Right lobe of liver (tissue), 6 donors: ENCODE data around the gene CAB39L. TPM values are rescaled to one million over a fixed set of nuclear protein-coding genes. Genes with fewer than 3 reads are reported as not detected.
A peak's percentile ranks its signal among the peaks of the same experiment; 100 is the strongest.

ENCODE experiments used
- ATAC-seq, 4 donors: fragments of 200-7000 bp; cut with Tn5 transposase; one replicate each; pipeline ENCODE4 v1.9.1; 2020; ENCODE audit warnings: mild to moderate bottlenecking in 4 of 4, moderate library complexity in 4 of 4
- DNase-seq, 3 donors: peaks; one replicate each; pipeline ENCODE4 v3.0.0-alpha.2; 2020
- H3K27ac ChIP-seq, 3 donors: fragments of 200-600 bp; one replicate each; pipeline ENCODE4 v1.8.0; 2022
- H3K27me3 ChIP-seq, 2 donors: fragments of 200-600 bp; one replicate each; pipeline ENCODE4 v1.8.0; 2022
- H3K36me3 ChIP-seq, 4 donors: fragments of 200-600 bp; sonication (generic) in 1 of 4; one replicate each; pipeline versions ENCODE4 v1.5.1 to v1.8.0; 2017 to 2022; ENCODE audit warnings: control low read depth in 1 of 4
- H3K4me1 ChIP-seq, 4 donors: fragments of 200-600 bp; sonication (generic) in 1 of 4; one replicate each; pipeline versions ENCODE4 v1.5.1 to v1.8.0; 2017 to 2022; ENCODE audit warnings: control low read depth in 1 of 4
- H3K4me3 ChIP-seq, 3 donors: fragments of 200-600 bp; one replicate each; pipeline ENCODE4 v1.8.0; 2022
- H3K9me3 ChIP-seq, 4 donors: fragments of 200-600 bp; sonication (generic) in 1 of 4; one replicate each; pipeline versions ENCODE4 v1.5.1 to v1.8.0; 2017 to 2022; ENCODE audit warnings: control low read depth in 1 of 4
- POLR2A ChIP-seq: fragments of 450-650 bp; IDR thresholded peaks from one replicate; pipeline ENCODE4 v1.6.1; 2017; ENCODE audit warnings: antibody characterized with exemption, mild to moderate bottlenecking
- WGBS: methylation state at CpG from one replicate; pipeline ENCODE4 v1.1.6; 2018; ENCODE audit warnings: low coverage, low lambda C conversion rate; ENCODE audit not compliant: insufficient coverage; ENCODE audit errors: missing lambda C conversion rate; 5-methylcytosine and 5-hydroxymethylcytosine counted together
- intact Hi-C, 2 donors: fragments of 100-400 bp; cut with DNase I; formaldehyde crosslinking; loops; one replicate each; pipeline versions ENCODE4 v1.11.2 to v1.14.1; 2022
- total RNA-seq, 6 experiments: library from RNA; depleted of rRNA in 2 of 6; stranded (reverse); fragments of >200 nt in 2 of 6; fragmentation: NEBNext Ultra II Directional in 3 of 6; extraction: Animal tissue kit (Norgen Biotek cat#: 25700) in 3 of 6; gene quantifications; one replicate each; pipeline versions ENCODE4 v1.1.0 to v1.2.4, GENCODE V29; 2016 to 2023
- TF ChIP-seq, protein P1 (sequence below), 4 donors: fragments of 200-600 bp in 3 of 4; fragments of 450-650 bp in 1 of 4; IDR thresholded peaks; one replicate each; pipeline versions ENCODE4 v1.5.1 to v1.8.0; 2016 to 2022; ENCODE audit warnings: antibody characterized with exemption in 4 of 4, mild to moderate bottlenecking in 2 of 4
- donor health status: DM: no; HTN: yes; CAD: no.
- donor health status: DM: no; HTN: no; CAD: no.
- donor health status: DM: no; HTN: no; CAD: no.
- donor health status: DM: no; HTN: yes; CAD: no.
- donor health status: DM: no; HTN: yes; CAD: no.

The CAB39L gene
- total RNA-seq, 6 experiments from 2014 or later, result 1.9 to 4.1 (median 2.8) TPM

DNA sequence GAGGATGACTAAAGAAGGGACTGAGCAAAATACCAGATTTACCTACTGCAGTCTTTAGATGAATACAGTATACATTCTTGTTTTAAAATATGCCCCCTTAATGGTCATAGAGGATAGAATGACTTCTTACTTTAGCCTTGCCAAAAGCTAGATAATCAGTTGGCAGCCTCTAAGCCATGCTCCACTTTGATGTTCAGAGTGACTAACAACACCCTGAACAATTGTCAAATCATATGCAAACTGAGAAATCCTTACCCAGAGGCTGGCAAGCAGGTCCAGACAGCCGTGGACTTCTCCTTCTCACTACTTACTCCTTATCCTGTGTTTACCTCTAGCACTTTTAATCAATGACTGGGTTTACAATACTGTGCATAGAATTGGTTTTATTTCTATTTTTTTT lies 28.3 kb upstream of the CAB39L start:
- no peak overlapping the region for H3K27ac ChIP-seq
- WGBS, result 23% methylated on average over 1 of the region's 1 CpG
- no peak overlapping the region for H3K4me3 ChIP-seq
- DNase-seq, result no peak
- peaks cover 0 to 2% (median 1%) of the 10 kb centered on the region in 4 donors for H3K4me1 ChIP-seq
- no peaks in the 10 kb centered on the region for H3K9me3 ChIP-seq
- H3K27me3 ChIP-seq, result no peaks in the 10 kb centered on the region
- ATAC-seq, result peak in 1 of 4 donors; percentile 21
- peaks cover 0 to 29% (median 6%) of the 10 kb centered on the region in 4 donors for H3K36me3 ChIP-seq
- intact Hi-C loops, result no loop called here
- no peak for TF ChIP-seq POLR2A

DNA sequence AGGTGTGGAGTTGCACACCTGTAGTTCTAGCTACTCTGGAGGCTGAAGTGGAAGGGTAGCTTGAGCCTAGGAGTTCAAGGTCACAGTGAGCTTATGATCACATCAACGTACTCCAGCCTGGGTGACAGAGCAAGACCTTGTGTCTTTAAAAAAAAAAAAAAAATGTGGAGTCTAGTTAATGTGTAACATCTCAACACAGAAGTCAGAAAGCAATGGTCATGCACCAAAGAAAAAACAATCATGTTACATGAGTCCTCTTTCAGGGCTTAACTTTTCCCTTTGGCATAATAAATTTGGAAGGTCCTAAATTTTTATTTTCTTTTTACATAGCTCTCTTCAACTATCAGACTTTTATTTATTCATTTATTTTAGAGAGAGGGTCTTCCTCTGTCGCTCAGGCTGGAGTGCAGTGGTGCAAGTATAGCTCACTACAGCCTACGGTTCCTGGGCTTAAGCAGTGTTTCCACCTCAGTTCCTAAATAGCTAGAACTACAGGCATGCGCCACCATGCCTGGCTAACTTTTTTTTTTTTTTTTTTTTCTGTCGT lies 22.5 kb upstream of the CAB39L start:
- peak overlapping the region in 2 of 3 donors; percentile 3 to 17 for H3K4me3 ChIP-seq
- ATAC-seq (peak; percentile 76 to 86 (median 84)), DNase-seq (no peak)
- TF ChIP-seq POLR2A, result no peak
- TF ChIP-seq, protein P1, sequence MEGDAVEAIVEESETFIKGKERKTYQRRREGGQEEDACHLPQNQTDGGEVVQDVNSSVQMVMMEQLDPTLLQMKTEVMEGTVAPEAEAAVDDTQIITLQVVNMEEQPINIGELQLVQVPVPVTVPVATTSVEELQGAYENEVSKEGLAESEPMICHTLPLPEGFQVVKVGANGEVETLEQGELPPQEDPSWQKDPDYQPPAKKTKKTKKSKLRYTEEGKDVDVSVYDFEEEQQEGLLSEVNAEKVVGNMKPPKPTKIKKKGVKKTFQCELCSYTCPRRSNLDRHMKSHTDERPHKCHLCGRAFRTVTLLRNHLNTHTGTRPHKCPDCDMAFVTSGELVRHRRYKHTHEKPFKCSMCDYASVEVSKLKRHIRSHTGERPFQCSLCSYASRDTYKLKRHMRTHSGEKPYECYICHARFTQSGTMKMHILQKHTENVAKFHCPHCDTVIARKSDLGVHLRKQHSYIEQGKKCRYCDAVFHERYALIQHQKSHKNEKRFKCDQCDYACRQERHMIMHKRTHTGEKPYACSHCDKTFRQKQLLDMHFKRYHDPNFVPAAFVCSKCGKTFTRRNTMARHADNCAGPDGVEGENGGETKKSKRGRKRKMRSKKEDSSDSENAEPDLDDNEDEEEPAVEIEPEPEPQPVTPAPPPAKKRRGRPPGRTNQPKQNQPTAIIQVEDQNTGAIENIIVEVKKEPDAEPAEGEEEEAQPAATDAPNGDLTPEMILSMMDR (IDR thresholded peaks at IDR 0.05), result no peak
- WGBS, result 22% methylated on average over 5 of the region's 5 CpGs
- H3K36me3 ChIP-seq, result peaks cover 0 to 16% (median 3%) of the 10 kb centered on the region in 4 donors
- intact Hi-C loops, result no loop called here
- no peaks in the 10 kb centered on the region for H3K9me3 ChIP-seq
- peaks cover 0 to 30% (median 10%) of the 10 kb centered on the region in 4 donors for H3K4me1 ChIP-seq
- no peaks in the 10 kb centered on the region for H3K27me3 ChIP-seq
- H3K27ac ChIP-seq, result peak overlapping the region in 2 of 3 donors; percentile 83 to 93

DNA sequence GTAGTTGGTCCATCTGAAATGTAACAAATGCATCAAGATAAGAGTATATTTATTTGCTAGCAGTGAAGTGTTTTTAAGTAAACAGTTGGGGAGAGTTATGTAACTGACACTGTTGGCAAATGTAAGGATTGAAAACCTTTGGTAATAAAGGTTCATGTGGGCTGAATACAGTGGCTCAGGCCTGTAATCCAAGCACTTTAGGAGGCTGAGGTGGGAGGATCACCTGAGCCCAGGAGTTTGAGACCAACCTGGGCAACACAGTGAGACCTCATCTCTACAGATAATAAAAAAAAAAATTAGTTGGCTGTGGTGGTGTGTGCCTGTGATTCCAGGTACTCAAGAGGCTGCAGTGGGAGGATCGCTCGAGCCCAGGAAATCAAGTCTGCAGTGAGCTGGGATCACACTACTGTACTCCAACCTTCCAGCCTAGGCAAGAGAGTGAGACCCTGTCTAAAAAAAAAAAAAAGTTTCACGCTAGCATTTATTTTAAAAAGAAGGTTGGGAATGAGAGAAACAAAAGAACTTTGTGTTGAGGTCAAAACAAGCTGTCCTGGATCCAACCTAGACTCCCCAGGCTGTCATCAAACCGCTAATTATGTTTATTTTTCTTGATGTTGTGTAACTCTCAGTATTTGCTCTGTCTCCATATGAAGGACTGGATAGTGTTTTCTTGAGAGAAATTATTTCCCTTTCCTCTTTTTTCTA lies 20.9 kb upstream of the CAB39L start:
- no peaks in the 10 kb centered on the region for H3K27me3 ChIP-seq
- TF ChIP-seq, protein P1 (IDR thresholded peaks at IDR 0.05), result no peak
- no peak for TF ChIP-seq POLR2A
- no peaks in the 10 kb centered on the region for H3K9me3 ChIP-seq
- H3K4me1 ChIP-seq, result peaks cover 0 to 30% (median 10%) of the 10 kb centered on the region in 4 donors
- WGBS, result 54% methylated on average over 4 of the region's 4 CpGs
- DNase-seq (no peak), ATAC-seq (peak; percentile 83 to 84 (median 84))
- H3K4me3 ChIP-seq, result no peak overlapping the region
- peaks cover 0 to 17% (median 6%) of the 10 kb centered on the region in 4 donors for H3K36me3 ChIP-seq
- H3K27ac ChIP-seq, result peak overlapping the region; percentile 5 to 93 (median 83)
- intact Hi-C loops, result no loop called here

DNA sequence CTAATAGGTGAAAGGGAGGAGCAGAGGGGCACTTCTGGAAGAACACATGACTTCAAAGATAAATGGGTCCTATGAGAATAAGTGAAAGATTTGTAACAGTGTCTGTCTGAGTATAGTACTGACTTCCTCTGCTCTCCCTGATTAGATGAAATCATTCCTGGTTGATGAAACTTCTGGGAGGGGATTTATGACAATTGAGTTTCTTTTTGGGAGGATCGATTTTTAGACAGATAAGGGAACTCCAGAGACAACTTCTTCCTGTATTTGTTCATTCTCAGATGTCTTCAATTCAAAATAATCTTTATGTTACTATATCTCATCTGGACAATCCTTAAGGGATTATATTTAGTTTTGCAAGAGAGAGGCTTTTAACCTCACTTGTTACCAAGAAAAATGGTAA lies 20.2 kb upstream of the CAB39L start:
- peak in 1 of 4 donors; percentile 13 for ATAC-seq
- H3K36me3 ChIP-seq, result peaks cover 0 to 17% (median 6%) of the 10 kb centered on the region in 4 donors
- peak overlapping the region in 2 of 3 donors; percentile 83 to 93 for H3K27ac ChIP-seq
- intact Hi-C loops, result no loop called here
- TF ChIP-seq POLR2A, result no peak
- TF ChIP-seq, protein P1 (IDR thresholded peaks at IDR 0.05), result no peak
- H3K27me3 ChIP-seq, result no peaks in the 10 kb centered on the region
- no peaks in the 10 kb centered on the region for H3K9me3 ChIP-seq
- H3K4me1 ChIP-seq, result peaks cover 0 to 30% (median 10%) of the 10 kb centered on the region in 4 donors
- no peak for DNase-seq
- no peak overlapping the region for H3K4me3 ChIP-seq
- 67% methylated on average over 1 of the region's 1 CpG for WGBS

DNA sequence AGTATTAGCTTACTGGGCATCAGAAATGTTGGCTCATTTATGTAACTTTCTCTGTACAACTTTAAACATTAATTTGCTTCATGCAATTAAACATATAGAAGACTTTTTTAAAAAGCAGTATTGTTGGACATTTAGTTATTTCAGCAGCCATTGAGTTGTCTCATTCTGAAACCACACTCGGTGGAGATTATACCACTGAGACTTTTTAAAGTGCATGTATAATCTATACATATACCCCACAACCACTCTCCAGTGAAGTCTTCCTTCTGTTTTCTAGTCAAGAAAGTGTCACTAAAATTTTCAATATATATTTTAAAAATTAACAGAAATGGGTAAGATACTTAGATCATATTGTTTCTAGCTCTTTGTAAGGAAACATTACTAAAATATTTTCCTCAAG lies 15.7 kb upstream of the CAB39L start:
- H3K9me3 ChIP-seq, result no peaks in the 10 kb centered on the region
- intact Hi-C loops, result no loop called here
- no peaks in the 10 kb centered on the region for H3K27me3 ChIP-seq
- DNase-seq, result no peak
- ATAC-seq, result no peak
- TF ChIP-seq, protein P1 (IDR thresholded peaks at IDR 0.05), result no peak
- no peak for TF ChIP-seq POLR2A
- H3K36me3 ChIP-seq, result peaks cover 0 to 13% (median 6%) of the 10 kb centered on the region in 4 donors
- no peak overlapping the region for H3K4me3 ChIP-seq
- no peak overlapping the region for H3K27ac ChIP-seq
- 84% methylated on average over 1 of the region's 1 CpG for WGBS
- peaks cover 0 to 8% (median 0%) of the 10 kb centered on the region in 4 donors for H3K4me1 ChIP-seq
